GM12891 (cell line): ENCODE measurements around the gene NDUFB6.

Experiments
- PAX5 ChIP-seq: IDR thresholded peaks from 2 replicates; pipeline ENCODE4 v1.6.1; 2011; ENCODE audit warnings: low read length, moderate library complexity, mild to moderate bottlenecking; ENCODE audit not compliant: insufficient read depth, severe bottlenecking
- POLR2A ChIP-seq: IDR thresholded peaks from 2 replicates; pipeline ENCODE4 v1.6.1; 2011; ENCODE audit warnings: low read depth, low read length, control low read depth
- POLR2AphosphoS5 ChIP-seq: IDR thresholded peaks from 2 replicates; pipeline ENCODE4 v1.6.1; 2011; ENCODE audit warnings: low read depth, low read length, control low read depth
- POU2F2 ChIP-seq: IDR thresholded peaks from 2 replicates; pipeline ENCODE4 v1.6.1; 2011; ENCODE audit warnings: low read depth, mild to moderate bottlenecking, control low read depth, low read length, moderate library complexity
- SPI1 ChIP-seq: IDR thresholded peaks from 2 replicates; pipeline ENCODE4 v1.6.1; 2011; ENCODE audit warnings: low read depth, low read length, control low read depth
- TAF1 ChIP-seq: IDR thresholded peaks from 2 replicates; pipeline ENCODE4 v1.6.1; 2011; ENCODE audit warnings: low read depth, low read length, control low read depth

GRCh38 chr9:32566770-32567169, 6.2 kb downstream of the NDUFB6 start:
- TF ChIP-seq POLR2A: no peak
- no peak for TF ChIP-seq PAX5
- TF ChIP-seq POLR2AphosphoS5: no peak
- TF ChIP-seq TAF1: no peak
- TF ChIP-seq POU2F2: no peak
- no peak for TF ChIP-seq SPI1
